ENCODE data around the gene CUL2. TPM values are rescaled to one million over a fixed set of nuclear protein-coding genes. Genes with fewer than 3 reads are reported as not detected.
"Not testable (repeated sequence)": the region's sequence is repeated elsewhere in the genome, so short reads cannot be mapped to it uniquely, and the experiment has no call there.

The CUL2 gene
- total and polyA plus RNA-seq, 8 donors: 2.3 to 31.9 (median 9.2) TPM

DNA sequence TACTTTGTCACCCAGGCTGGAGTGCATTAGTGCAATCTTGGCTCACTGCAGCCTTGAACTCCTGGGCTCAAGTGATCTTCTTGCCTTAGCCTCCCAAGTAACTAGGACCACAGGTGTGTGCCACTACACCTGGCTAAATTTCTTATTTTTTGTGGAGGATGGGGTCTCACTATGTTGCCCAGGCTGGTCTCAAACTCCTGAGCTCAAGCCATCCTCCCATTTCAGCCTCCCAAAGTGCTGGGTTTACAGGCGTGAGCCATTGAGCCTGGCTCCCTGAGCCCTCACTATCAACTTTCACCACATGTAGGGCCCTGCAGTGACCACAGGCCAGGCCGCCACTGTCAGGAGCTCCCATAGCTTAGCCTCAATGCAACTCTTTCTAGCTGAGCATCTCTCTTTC lies 110.2 kb downstream of the CUL2 start:
- Histone ChIP-seq H3K27me3 (no peaks in the 10 kb centered on the region), H3K27ac (no peak overlapping the region), H3K36me3 (no peaks in the 10 kb centered on the region), H3K4me3 (no peak overlapping the region), H3K9me3 (peaks cover 0 to 17% (median 8%) of the 10 kb centered on the region in 4 donors), H3K4me1 (no peaks in the 10 kb centered on the region)
- TF ChIP-seq, protein P1, sequence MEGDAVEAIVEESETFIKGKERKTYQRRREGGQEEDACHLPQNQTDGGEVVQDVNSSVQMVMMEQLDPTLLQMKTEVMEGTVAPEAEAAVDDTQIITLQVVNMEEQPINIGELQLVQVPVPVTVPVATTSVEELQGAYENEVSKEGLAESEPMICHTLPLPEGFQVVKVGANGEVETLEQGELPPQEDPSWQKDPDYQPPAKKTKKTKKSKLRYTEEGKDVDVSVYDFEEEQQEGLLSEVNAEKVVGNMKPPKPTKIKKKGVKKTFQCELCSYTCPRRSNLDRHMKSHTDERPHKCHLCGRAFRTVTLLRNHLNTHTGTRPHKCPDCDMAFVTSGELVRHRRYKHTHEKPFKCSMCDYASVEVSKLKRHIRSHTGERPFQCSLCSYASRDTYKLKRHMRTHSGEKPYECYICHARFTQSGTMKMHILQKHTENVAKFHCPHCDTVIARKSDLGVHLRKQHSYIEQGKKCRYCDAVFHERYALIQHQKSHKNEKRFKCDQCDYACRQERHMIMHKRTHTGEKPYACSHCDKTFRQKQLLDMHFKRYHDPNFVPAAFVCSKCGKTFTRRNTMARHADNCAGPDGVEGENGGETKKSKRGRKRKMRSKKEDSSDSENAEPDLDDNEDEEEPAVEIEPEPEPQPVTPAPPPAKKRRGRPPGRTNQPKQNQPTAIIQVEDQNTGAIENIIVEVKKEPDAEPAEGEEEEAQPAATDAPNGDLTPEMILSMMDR (IDR thresholded peaks at IDR 0.05): no peak
- no peak for TF ChIP-seq POLR2AphosphoS5 (IDR thresholded peaks at IDR 0.05)
- no peak for TF ChIP-seq POLR2A (IDR thresholded peaks at IDR 0.05)
- TF ChIP-seq EP300 (IDR thresholded peaks at IDR 0.05): no peak
- WGBS, 5 donors: 50 to 98% (median 70%) methylated on average over 2 of the region's 2 CpGs
- DNase-seq: no peak
- intact Hi-C loops (cut with DNase I; ENCODE audit: low total_unique reads): no loop called here

DNA sequence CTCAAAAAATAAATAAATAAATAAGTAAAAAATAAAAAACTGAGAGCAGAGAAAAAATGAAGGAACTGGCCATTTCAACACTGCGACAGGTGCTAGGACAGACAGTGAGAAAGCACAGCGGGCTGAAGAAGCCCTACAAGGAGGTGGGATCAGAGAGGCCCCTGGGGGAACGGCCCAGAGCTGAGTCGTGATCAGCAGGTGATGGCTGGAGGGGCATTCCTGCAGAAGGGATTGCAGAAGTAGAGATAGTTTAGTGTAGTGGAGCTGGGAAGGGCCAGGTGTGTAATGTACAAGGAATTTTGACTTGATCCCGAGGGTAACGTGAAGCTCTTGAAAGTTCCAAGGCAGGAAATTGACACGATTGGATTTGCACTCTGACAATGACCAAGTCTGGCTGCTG lies 112.1 kb downstream of the CUL2 start:
- Histone ChIP-seq H3K36me3 (no peaks in the 10 kb centered on the region), H3K27me3 (no peaks in the 10 kb centered on the region), H3K9me3 (peaks cover 0 to 18% (median 4%) of the 10 kb centered on the region in 4 donors), H3K27ac (no peak overlapping the region), H3K4me1 (peaks cover 0 to 4% (median 3%) of the 10 kb centered on the region in 4 donors), H3K4me3 (no peak overlapping the region)
- no peak for DNase-seq
- WGBS, 5 donors: 84 to 90% (median 87%) methylated on average over 7 of the region's 7 CpGs
- TF ChIP-seq POLR2A (IDR thresholded peaks at IDR 0.05) (no peak), POLR2AphosphoS5 (IDR thresholded peaks at IDR 0.05) (no peak), EP300 (IDR thresholded peaks at IDR 0.05) (no peak)
- TF ChIP-seq, protein P1 (IDR thresholded peaks at IDR 0.05): no peak
- intact Hi-C loops (cut with DNase I; ENCODE audit: low total_unique reads): no loop called here

DNA sequence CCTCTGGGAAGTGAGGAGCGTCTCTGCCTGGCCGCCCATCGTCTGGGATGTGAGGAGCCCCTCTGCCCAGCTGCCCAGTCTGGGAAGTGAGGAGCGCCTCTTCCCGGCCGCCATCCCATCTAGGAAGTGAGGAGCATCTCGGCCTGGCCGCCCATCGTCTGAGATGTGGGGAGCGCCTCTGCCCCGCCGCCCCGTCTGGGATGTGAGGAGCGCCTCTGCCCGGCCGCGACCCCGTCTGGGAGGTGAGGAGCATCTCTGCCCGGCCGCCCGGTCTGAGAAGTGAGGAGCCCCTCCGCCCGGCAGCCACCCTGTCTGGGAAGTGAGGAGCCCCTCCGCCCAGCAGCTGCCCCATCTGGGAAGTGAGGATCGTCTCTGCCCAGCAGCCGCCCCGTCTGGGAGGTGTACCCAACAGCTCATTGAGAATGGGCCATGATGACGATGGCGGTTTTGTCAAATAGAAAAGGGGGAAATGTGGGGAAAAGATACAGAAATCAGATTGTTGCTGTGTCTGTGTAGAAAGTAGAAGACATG lies 113.7 kb downstream of the CUL2 start:
- Histone ChIP-seq H3K4me1 (peaks cover 0 to 15% (median 6%) of the 10 kb centered on the region in 4 donors), H3K9me3 (peaks cover 0 to 18% (median 4%) of the 10 kb centered on the region in 4 donors)
- H3K27ac ChIP-seq; H3K36me3 ChIP-seq; H3K27me3 ChIP-seq; DNase-seq; H3K4me3 ChIP-seq; intact Hi-C loops (cut with DNase I; ENCODE audit: low total_unique reads): not testable (repeated sequence)
- WGBS, 5 donors: 92 to 97% (median 97%) methylated on average over 7 to 29 of the region's 29 CpGs

DNA sequence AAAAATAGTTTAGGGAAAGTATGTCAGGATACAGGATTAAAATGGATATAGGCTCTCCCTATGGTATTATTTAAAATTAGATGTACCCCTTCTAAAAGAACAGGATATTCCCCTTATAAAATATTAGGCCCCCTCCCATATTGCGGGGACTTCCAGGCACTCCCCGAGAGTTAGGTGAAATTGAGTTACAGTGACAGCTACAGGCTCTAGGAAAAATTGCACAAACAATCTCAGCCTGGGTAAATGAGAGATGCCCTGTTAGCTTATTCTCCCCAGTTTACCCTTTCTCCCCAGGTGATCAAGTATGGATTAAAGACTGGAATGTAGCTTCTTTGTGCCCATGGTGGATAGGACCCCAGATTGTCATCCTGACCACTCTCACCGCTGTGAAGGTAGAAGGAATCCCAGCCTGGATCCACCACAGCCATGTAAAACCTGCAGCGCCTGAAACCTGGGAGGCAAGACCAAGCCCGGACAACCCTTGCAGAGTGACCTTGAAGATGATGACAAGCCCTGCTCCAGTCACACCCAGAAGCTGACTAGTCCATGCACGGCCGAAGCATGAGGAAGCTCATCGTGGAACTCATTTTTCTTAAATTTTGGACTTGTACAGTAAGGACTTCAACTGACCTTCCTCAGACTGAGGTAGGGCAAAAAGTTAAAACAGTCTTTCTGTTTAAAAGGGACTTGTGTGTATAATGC lies 115.6 kb downstream of the CUL2 start:
- H3K36me3 ChIP-seq; H3K27me3 ChIP-seq; DNase-seq; intact Hi-C loops (cut with DNase I; ENCODE audit: low total_unique reads): not testable (repeated sequence)
- Histone ChIP-seq H3K4me3 (peak overlapping the region in 2 of 4 donors; percentile 25 to 40), H3K9me3 (peaks cover 0 to 18% (median 4%) of the 10 kb centered on the region in 4 donors), H3K4me1 (peaks cover 0 to 15% (median 6%) of the 10 kb centered on the region in 4 donors), H3K27ac (peak overlapping the region in 1 of 5 donors; percentile 50)
- TF ChIP-seq, protein P1 (IDR thresholded peaks at IDR 0.05): peak in 2 of 7 experiments; percentile 19 to 40
- 78 to 87% (median 81%) methylated on average over 8 of the region's 8 CpGs for WGBS, 5 donors

DNA sequence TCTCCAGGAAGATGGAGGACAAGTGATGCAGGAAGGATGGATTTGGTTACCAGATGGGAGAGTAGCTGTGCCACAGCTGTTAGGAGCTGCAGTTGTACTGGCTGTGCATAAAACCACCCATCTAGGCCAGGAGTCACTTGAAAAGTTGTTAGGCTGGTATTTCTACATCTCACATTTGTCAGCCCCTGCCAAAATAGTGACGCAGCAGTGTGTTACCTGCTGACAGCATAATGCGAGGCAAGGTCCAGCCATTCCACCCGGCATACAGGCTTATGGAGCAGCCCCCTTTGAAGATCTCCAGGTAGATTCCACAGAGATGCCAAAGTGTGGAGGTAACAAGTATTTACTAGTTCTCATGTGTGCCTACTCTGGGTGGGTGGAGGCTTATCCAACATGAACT lies 116.4 kb downstream of the CUL2 start:
- H3K4me3 ChIP-seq: peak overlapping the region in 2 of 4 donors; percentile 25 to 40

DNA sequence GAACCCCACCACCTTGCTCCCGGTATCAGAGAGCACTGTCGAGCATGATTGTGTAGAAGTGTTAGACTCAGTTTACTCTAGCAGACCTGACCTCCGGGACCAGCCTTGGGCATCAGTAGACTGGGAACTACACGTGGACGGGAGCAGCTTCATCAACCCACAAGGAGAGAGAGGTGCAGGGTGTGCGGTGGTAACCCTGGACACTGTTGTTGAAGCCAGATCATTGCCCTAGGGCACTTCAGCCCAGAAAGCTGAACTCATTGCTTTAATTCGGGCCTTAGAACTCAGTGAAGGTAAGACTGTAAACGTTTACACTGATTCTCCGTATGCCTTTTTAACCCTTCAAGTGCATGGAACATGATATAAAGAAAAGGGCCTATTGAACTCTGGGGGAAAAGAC lies 117.0 kb downstream of the CUL2 start:
- H3K4me3 ChIP-seq; DNase-seq; intact Hi-C loops (cut with DNase I; ENCODE audit: low total_unique reads); H3K27me3 ChIP-seq; H3K36me3 ChIP-seq: not testable (repeated sequence)
- whole genome bisulfite sequencing, 5 donors: 56 to 69% (median 66%) methylated on average over 9 of the region's 9 CpGs
- H3K9me3 ChIP-seq: peaks cover 0 to 18% (median 4%) of the 10 kb centered on the region in 4 donors
- peaks cover 0 to 15% (median 6%) of the 10 kb centered on the region in 4 donors for H3K4me1 ChIP-seq
- H3K27ac ChIP-seq: peak overlapping the region in 1 of 5 donors; percentile 50

More for the DNA sequence above, 116.4 kb downstream of the CUL2 start:
- Histone ChIP-seq H3K27ac (peak overlapping the region in 2 of 5 donors; percentile 23 to 50), H3K4me1 (peaks cover 0 to 15% (median 6%) of the 10 kb centered on the region in 4 donors), H3K9me3 (peaks cover 0 to 18% (median 4%) of the 10 kb centered on the region in 4 donors)
- WGBS, 5 donors: 32 to 70% (median 40%) methylated on average over 3 of the region's 3 CpGs
- H3K27me3 ChIP-seq; H3K36me3 ChIP-seq; intact Hi-C loops (cut with DNase I; ENCODE audit: low total_unique reads): not testable (repeated sequence)
- TF ChIP-seq POLR2AphosphoS5 (IDR thresholded peaks at IDR 0.05): peak in 2 of 3 donors; percentile 16
- DNase-seq: peak; percentile 72 to 81

DNA sequence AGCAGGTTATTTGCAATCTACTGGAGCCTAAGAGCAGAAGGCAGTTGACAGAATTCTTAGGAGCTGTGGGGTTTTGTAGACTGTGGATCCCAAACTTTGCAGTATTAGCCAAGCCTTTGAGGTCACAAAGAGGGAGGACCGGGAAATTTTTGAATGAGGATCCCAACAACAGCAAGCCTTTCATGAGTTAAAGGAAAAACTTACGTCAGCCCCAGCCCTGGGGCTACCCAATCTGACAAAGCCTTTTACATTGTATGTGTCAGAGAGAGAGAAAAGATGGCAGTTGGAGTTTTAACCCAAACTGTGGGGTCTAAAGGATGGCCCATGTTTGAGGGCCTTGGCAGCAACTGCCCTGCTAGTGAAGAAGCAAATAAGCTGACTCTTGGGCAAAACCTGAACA lies 117.5 kb downstream of the CUL2 start:
- intact Hi-C loops (cut with DNase I; ENCODE audit: low total_unique reads); DNase-seq; H3K27ac ChIP-seq; H3K4me3 ChIP-seq; H3K27me3 ChIP-seq; H3K36me3 ChIP-seq: not testable (repeated sequence)
- H3K4me1 ChIP-seq: peaks cover 2 to 18% (median 6%) of the 10 kb centered on the region in 4 donors
- H3K9me3 ChIP-seq: peaks cover 0 to 18% (median 4%) of the 10 kb centered on the region in 4 donors
- WGBS, 5 donors: 66 to 95% (median 86%) methylated on average over 2 of the region's 2 CpGs

DNA sequence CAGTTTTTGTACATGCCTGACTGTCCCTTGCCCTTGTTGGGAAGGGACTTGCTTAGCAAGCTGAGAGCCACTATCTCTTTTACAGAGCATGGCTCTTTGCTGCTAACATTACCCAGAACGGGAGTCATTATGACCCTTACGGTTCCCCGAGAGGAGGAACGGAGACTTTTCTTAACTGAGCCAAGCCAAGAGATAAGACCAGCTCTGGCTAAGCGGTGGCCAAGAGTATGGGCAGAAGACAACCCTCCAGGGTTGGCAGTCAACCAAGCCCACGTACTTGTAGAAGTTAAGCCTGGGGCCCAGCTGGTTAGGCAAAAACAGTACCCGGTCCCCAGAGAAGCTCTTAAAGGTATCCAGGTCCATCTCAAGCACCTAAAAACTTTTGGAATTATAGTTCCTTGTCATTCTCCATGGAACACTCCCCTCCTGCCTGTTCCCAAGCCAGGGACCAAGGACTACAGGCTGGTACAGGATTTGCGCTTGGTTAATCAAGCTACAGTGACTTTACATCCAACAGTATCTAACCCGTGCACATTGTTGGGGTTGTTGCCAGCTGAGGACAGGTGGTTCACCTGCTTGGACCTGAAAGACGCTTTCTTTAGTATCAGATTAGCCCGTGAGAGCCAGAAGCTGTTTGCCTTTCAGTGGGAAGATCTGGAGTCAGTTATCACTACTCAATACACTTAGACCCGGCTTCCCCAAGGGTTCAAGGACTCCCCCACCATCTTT lies 118.4 kb downstream of the CUL2 start:
- Histone ChIP-seq H3K4me1 (peaks cover 7 to 26% (median 9%) of the 10 kb centered on the region in 4 donors), H3K27ac (peak overlapping the region in 2 of 5 donors; percentile 29 to 41), H3K9me3 (peaks cover 0 to 18% (median 4%) of the 10 kb centered on the region in 4 donors)
- DNase-seq: peak in 1 of 2 donors; percentile 73
- H3K27me3 ChIP-seq; H3K4me3 ChIP-seq; H3K36me3 ChIP-seq; intact Hi-C loops (cut with DNase I; ENCODE audit: low total_unique reads): not testable (repeated sequence)
- 32 to 55% (median 51%) methylated on average over 12 of the region's 12 CpGs for WGBS, 5 donors
